Keratinocyte (primary cell): Measurements from ENCODE around the gene ZBTB18. TPM values are rescaled to one million over a fixed set of nuclear protein-coding genes. Genes with fewer than 3 reads are reported as not detected.

Source experiments
- DNase-seq: peaks from one replicate; pipeline ENCODE4 v3.0.0-alpha.2; 2011; ENCODE audit warnings: low read depth, missing footprints, low spot score
- FAIRE-seq: peaks from 2 replicates; lab custom pipeline; 2011; peaks lifted over from hg19 to GRCh38; lab: Jason Lieb, UNC
- H2AFZ ChIP-seq: 2 replicates; pipeline ENCODE4 v1.6.0; 2012; ENCODE audit warnings: low read length, control low read depth, inconsistent platforms; ENCODE audit not compliant: control insufficient read depth
- H3K27ac ChIP-seq: 2 replicates; pipeline ENCODE4 v1.5.1; 2011; ENCODE audit warnings: low read length; ENCODE audit not compliant: control insufficient read depth, insufficient read depth
- H3K27me3 ChIP-seq: 3 replicates; pipeline ENCODE4 v1.6.0; 2011; ENCODE audit warnings: low read length; ENCODE audit not compliant: control insufficient read depth, insufficient read depth; ENCODE audit errors: extremely low read depth
- H3K36me3 ChIP-seq, 2 experiments: 2 replicates in 1 of 2; 3 replicates in 1 of 2; pipeline ENCODE4 v1.5.1; 2011; ENCODE audit warnings: low read length in 2 of 2, mild to moderate bottlenecking in 1 of 2; ENCODE audit not compliant: control insufficient read depth in 2 of 2, insufficient read depth in 2 of 2; ENCODE audit errors: extremely low read depth in 1 of 2
- H3K4me1 ChIP-seq: 3 replicates; pipeline ENCODE4 v1.5.1; 2011; ENCODE audit warnings: low read length; ENCODE audit not compliant: control insufficient read depth, insufficient read depth; ENCODE audit errors: extremely low read depth
- H3K4me2 ChIP-seq: 3 replicates; pipeline ENCODE4 v1.6.0; 2011; ENCODE audit warnings: low read depth, low read length; ENCODE audit not compliant: control insufficient read depth, insufficient read depth; ENCODE audit errors: extremely low read depth
- H3K4me3 ChIP-seq, 3 experiments: fragments of 200-600 bp in 1 of 3; sonication (generic) in 1 of 3; 2 replicates in 2 of 3; 3 replicates in 1 of 3; pipeline ENCODE4 v1.5.1; 2011 to 2016; ENCODE audit warnings: low read length in 3 of 3, mild to moderate bottlenecking in 3 of 3, control low read depth in 2 of 3, inconsistent platforms in 1 of 3, low read depth in 1 of 3, mixed read lengths in 1 of 3, mixed run types in 1 of 3, moderate library complexity in 1 of 3; ENCODE audit not compliant: control insufficient read depth in 2 of 3, insufficient read depth in 2 of 3; ENCODE audit errors: extremely low read depth in 1 of 3
- H3K79me2 ChIP-seq: 2 replicates; pipeline ENCODE4 v1.6.0; 2012; ENCODE audit warnings: low read length; ENCODE audit not compliant: control insufficient read depth, insufficient read depth
- H3K9ac ChIP-seq: 3 replicates; pipeline ENCODE4 v1.6.0; 2011; ENCODE audit warnings: low read length; ENCODE audit not compliant: control insufficient read depth, insufficient read depth; ENCODE audit errors: extremely low read depth
- H3K9me1 ChIP-seq: 3 replicates; pipeline ENCODE4 v1.6.0; 2011; ENCODE audit warnings: low read length; ENCODE audit not compliant: control insufficient read depth, insufficient read depth; ENCODE audit errors: extremely low read depth
- H3K9me3 ChIP-seq: 2 replicates; pipeline ENCODE4 v1.5.1; 2012; ENCODE audit warnings: low read depth, low read length; ENCODE audit not compliant: control insufficient read depth
- H4K20me1 ChIP-seq: 3 replicates; pipeline ENCODE4 v1.6.0; 2011; ENCODE audit warnings: low read length; ENCODE audit not compliant: control insufficient read depth, insufficient read depth; ENCODE audit errors: extremely low read depth
- CTCF ChIP-seq, 3 experiments: IDR thresholded peaks in 1 of 3; conservative IDR thresholded peaks in 1 of 3; optimal IDR thresholded peaks in 1 of 3; 2 replicates in 2 of 3; 3 replicates in 1 of 3; pipeline versions ENCODE3 to v1.5.1; 2011; ENCODE audit warnings: low read length in 3 of 3, mild to moderate bottlenecking in 3 of 3, moderate library complexity in 2 of 3, control low read depth in 1 of 3, inconsistent platforms in 1 of 3; ENCODE audit not compliant: insufficient read depth in 2 of 3; ENCODE audit errors: extremely low read depth in 1 of 3
- EZH2 ChIP-seq: IDR thresholded peaks from one replicate; pipeline ENCODE4 v1.6.1; 2012; ENCODE audit warnings: inconsistent platforms, mild to moderate bottlenecking, low read length, moderate library complexity
- dilution Hi-C: fragments of 300-500 bp; cut with MboI; formaldehyde crosslinking; loops from one replicate; pipeline ENCODE4 v1.7.0; 2020; ENCODE audit warnings: low sequenced_read_pairs; ENCODE audit not compliant: extremely low pct_ligation_motif_present
- polyA plus RNA-seq, 5 experiments: library from polyadenylated mRNA; depleted of rRNA in 3 of 5; stranded (reverse) in 3 of 5; stranded (forward) in 1 of 5; unstranded in 1 of 5; fragments of >200 nt; gene quantifications; 1 replicate in 1 of 5; 2 replicates in 3 of 5; 3 replicates in 1 of 5; pipeline versions ENCODE4 v1.2.1 to v1.2.3, GENCODE V29; 2011 to 2012; ENCODE audit warnings: missing spikeins in 2 of 5, low read depth in 1 of 5, low replicate concordance in 1 of 5

Gene ZBTB18
- polyA plus RNA-seq, 1 donor (not counting 4 experiments of a cell fraction or from before 2014, with no cell fraction given): 5.8 TPM

GRCh38 chr1:244046907-244047611 lies 4.0 kb upstream of the ZBTB18 start:
- H3K4me2 ChIP-seq: peak overlapping the region; percentile 94
- H3K9me3 ChIP-seq: no peaks in the 10 kb centered on the region
- dilution Hi-C loops: no loop called here
- H3K36me3 ChIP-seq: no peaks in the 10 kb centered on the region
- no peaks in the 10 kb centered on the region for H4K20me1 ChIP-seq
- H3K27me3 ChIP-seq: peaks cover 9% of the 10 kb centered on the region
- peak overlapping the region; percentile 78 for H3K27ac ChIP-seq
- H2AFZ ChIP-seq: peak overlapping the region; percentile 93
- H3K4me3 ChIP-seq: peak overlapping the region; percentile 61 to 88 (median 87)
- H3K9me1 ChIP-seq: no peaks in the 10 kb centered on the region
- no peak for TF ChIP-seq CTCF (optimal IDR thresholded peaks at IDR 0.05 in 1 of 3, IDR thresholded peaks at IDR 0.05 in 1 of 3, conservative IDR thresholded peaks at IDR 0.05 in 1 of 3; ENCODE audit: extremely low read depth in 1 of 3, insufficient read depth in 2 of 3, low read length in 3 of 3)
- TF ChIP-seq EZH2: no peak
- no peak for DNase-seq
- H3K4me1 ChIP-seq: peaks cover 15% of the 10 kb centered on the region
- peaks cover 10% of the 10 kb centered on the region for H3K79me2 ChIP-seq
- peak; percentile 5 for FAIRE-seq
- peak overlapping the region; percentile 85 for H3K9ac ChIP-seq

- peak; percentile 26 for FAIRE-seq
- peak overlapping the region; percentile 85 for H3K9ac ChIP-seq
Measured at GRCh38 chr1:244047621-244048255, 3.3 kb upstream of the ZBTB18 start.

More at GRCh38 chr1:244047621-244048255, 3.3 kb upstream of the ZBTB18 start:
- Histone ChIP-seq H3K4me2 (peak overlapping the region; percentile 94), H3K27ac (peak overlapping the region; percentile 78), H3K27me3 (peaks cover 9% of the 10 kb centered on the region), H3K79me2 (peaks cover 10% of the 10 kb centered on the region), H3K9me3 (no peaks in the 10 kb centered on the region), H3K4me3 (peak overlapping the region; percentile 61 to 88 (median 87)), H2AFZ (peak overlapping the region; percentile 93), H3K36me3 (no peaks in the 10 kb centered on the region), H3K9me1 (no peaks in the 10 kb centered on the region), H4K20me1 (no peaks in the 10 kb centered on the region), H3K4me1 (peaks cover 15% of the 10 kb centered on the region)
- TF ChIP-seq EZH2 (no peak), CTCF (optimal IDR thresholded peaks at IDR 0.05 in 1 of 3, IDR thresholded peaks at IDR 0.05 in 1 of 3, conservative IDR thresholded peaks at IDR 0.05 in 1 of 3; ENCODE audit: extremely low read depth in 1 of 3, insufficient read depth in 2 of 3, low read length in 3 of 3) (no peak)
- dilution Hi-C loops: no loop called here
- DNase-seq: no peak
